GM12878 (cell line): ENCODE data around the gene OR56A1. TPM values are rescaled to one million over a fixed set of nuclear protein-coding genes. Genes with fewer than 3 reads are reported as not detected.

ENCODE experiments used
- ATAC-seq: fragments of 200-7000 bp; cut with Tn5 transposase; 3 replicates; pipeline ENCODE4 v1.9.1; 2020; ENCODE audit warnings: mild to moderate bottlenecking, moderate library complexity
- BruUV-seq: library from RNA; stranded (reverse); fragments of 400-500 nt; replicated peaks from 2 replicates; lab custom pipeline; 2021; lab: Mats Ljungman, UMichigan
- CTCF ChIA-PET: fragments of 300-600 bp; sonication (Branson Sonifier 250); formaldehyde crosslinking; extraction: SDS; loops from one replicate; lab custom pipeline; 2021; ENCODE audit warnings: inconsistent platforms; lab: Yijun Ruan, JAX
- POLR2A ChIA-PET: fragments of 350-600 bp; formaldehyde crosslinking; extraction: SDS; loops from one replicate; lab custom pipeline; 2021; ENCODE audit warnings: inconsistent platforms; lab: Charles Lee
- RAD21 ChIA-PET: fragments of 300-600 bp; sonication (Branson Sonifier 250); formaldehyde crosslinking; loops from one replicate; lab custom pipeline; 2023; ENCODE audit warnings: antibody characterized with exemption; ENCODE audit not compliant: unreplicated experiment; lab: Charles Lee
- SMC1A ChIA-PET: fragments of 300-600 bp; sonication (Branson Sonifier 250); formaldehyde crosslinking; loops from one replicate; lab custom pipeline; 2023; ENCODE audit not compliant: unreplicated experiment, uncharacterized antibody; lab: Charles Lee
- DNase-seq: peaks from one replicate; pipeline ENCODE4 v3.0.0-alpha.2; 2011; ENCODE audit warnings: low read depth, low spot score
- FAIRE-seq: peaks from 3 replicates; lab custom pipeline; 2011; peaks lifted over from hg19 to GRCh38; lab: Jason Lieb, UNC
- H2AFZ ChIP-seq: 2 replicates; pipeline ENCODE4 v1.6.0; 2011; ENCODE audit warnings: low read depth, low read length, control low read depth; ENCODE audit not compliant: control insufficient read depth
- H3K27ac ChIP-seq: 2 replicates; pipeline ENCODE4 v1.5.1; 2011; ENCODE audit warnings: control low read depth; ENCODE audit not compliant: control insufficient read depth, insufficient read depth
- H3K27me3 ChIP-seq, 2 experiments: replicated peaks in 1 of 2; 2 replicates each; pipeline versions ENCODE4 v1.6.0 to v1.6.1; 2011; ENCODE audit warnings: low read length in 1 of 2; ENCODE audit not compliant: control insufficient read depth in 2 of 2, insufficient read depth in 2 of 2
- H3K36me3 ChIP-seq, 2 experiments: 2 replicates each; pipeline ENCODE4 v1.5.1; 2011; ENCODE audit warnings: low read length in 1 of 2; ENCODE audit not compliant: control insufficient read depth in 2 of 2, insufficient read depth in 2 of 2
- H3K4me1 ChIP-seq: 2 replicates; pipeline ENCODE4 v1.6.1; 2011; ENCODE audit warnings: mild to moderate bottlenecking, low read length, moderate library complexity, mixed read lengths; ENCODE audit not compliant: control insufficient read depth, insufficient read depth
- H3K4me2 ChIP-seq: 2 replicates; pipeline ENCODE4 v1.6.0; 2011; ENCODE audit warnings: control low read depth; ENCODE audit not compliant: control insufficient read depth, insufficient read depth
- H3K4me3 ChIP-seq: fragments of 200-600 bp; sonication (generic); 2 replicates; pipeline ENCODE4 v1.5.1; 2016
- H3K79me2 ChIP-seq: 2 replicates; pipeline ENCODE4 v1.6.0; 2011; ENCODE audit warnings: low read length; ENCODE audit not compliant: control insufficient read depth, insufficient read depth
- H3K9ac ChIP-seq: 2 replicates; pipeline ENCODE4 v1.8.0; 2011; ENCODE audit warnings: low read length, control low read depth, mixed read lengths; ENCODE audit not compliant: control insufficient read depth, insufficient read depth
- H3K9me3 ChIP-seq: replicated peaks from 3 replicates; pipeline ENCODE4 v1.5.1; 2011; ENCODE audit warnings: mild to moderate bottlenecking, low read length; ENCODE audit not compliant: control insufficient read depth, insufficient read depth
- H4K20me1 ChIP-seq: 2 replicates; pipeline ENCODE4 v1.6.0; 2011; ENCODE audit not compliant: control insufficient read depth, insufficient read depth
- CHD4 ChIP-seq: fragments of 200-600 bp; sonication (generic); IDR thresholded peaks from 2 replicates; pipeline ENCODE4 v1.6.1; 2016; ENCODE audit warnings: mild to moderate bottlenecking
- JUND ChIP-seq: IDR thresholded peaks from 2 replicates; pipeline ENCODE4 v1.6.1; 2012; ENCODE audit warnings: low read depth, mild to moderate bottlenecking, low read length, improper control_type of control experiment, moderate library complexity
- KLF5 ChIP-seq: fragments of 450-650 bp; IDR thresholded peaks from 2 replicates; pipeline ENCODE4 v1.6.1; 2014; ENCODE audit warnings: mild to moderate bottlenecking; ENCODE audit not compliant: partially characterized antibody
- MYB ChIP-seq: fragments of 150-350 bp; IDR thresholded peaks from 2 replicates; pipeline ENCODE4 v1.6.1; 2014; ENCODE audit warnings: mild to moderate bottlenecking, low read depth, low read length, borderline replicate concordance
- NFYB ChIP-seq: IDR thresholded peaks from 2 replicates; pipeline ENCODE4 v1.6.1; 2011; ENCODE audit warnings: low read depth, mild to moderate bottlenecking, low read length, improper control_type of control experiment, moderate library complexity; ENCODE audit not compliant: insufficient read depth
- NR2C1 ChIP-seq: fragments of 450-650 bp; IDR thresholded peaks from 2 replicates; pipeline ENCODE4 v1.6.1; 2017; ENCODE audit warnings: antibody characterized with exemption, mild to moderate bottlenecking, moderate library complexity
- PML ChIP-seq: IDR thresholded peaks from 2 replicates; pipeline ENCODE4 v1.6.1; 2012; ENCODE audit warnings: low read length, inconsistent platforms
- RAD51 ChIP-seq: fragments of 450-650 bp; IDR thresholded peaks from 2 replicates; pipeline ENCODE4 v1.6.1; 2016; ENCODE audit warnings: moderate library complexity, mild to moderate bottlenecking, inconsistent platforms
- RELA ChIP-seq: fragments of 450-650 bp; IDR thresholded peaks from 2 replicates; pipeline ENCODE4 v1.8.0; 2014; ENCODE audit warnings: borderline replicate concordance; ENCODE audit not compliant: partially characterized antibody
- WGBS: methylation state at CpG from one replicate; pipeline ENCODE4 v1.1.6; 2016; ENCODE audit warnings: low lambda C conversion rate; ENCODE audit not compliant: insufficient replicate concordance, insufficient coverage; ENCODE audit errors: missing lambda C conversion rate; 5-methylcytosine and 5-hydroxymethylcytosine counted together
- in situ Hi-C: fragments of 300-500 bp; cut with MboI; formaldehyde crosslinking; loops from 9 replicates; pipeline ENCODE4 v1.14.3; 2018; ENCODE audit warnings: mixed read lengths
- intact Hi-C: fragments of 100-400 bp; cut with micrococcal nuclease; formaldehyde crosslinking; loops from one replicate; pipeline ENCODE4 v1.14.2; 2022; ENCODE audit not compliant: unreplicated experiment
- polyA plus RNA-seq, 11 experiments: library from polyadenylated mRNA; depleted of rRNA in 4 of 11; unstranded in 6 of 11; stranded (reverse) in 5 of 11; fragments of >200 nt; fragmentation: Nextera tagmentation in 4 of 11; fragmentation: Illumina TruSeq in 1 of 11; extraction: Ambion mirVana in 4 of 11; extraction: Trizol in 1 of 11; gene quantifications; 1 replicate in 1 of 11; 2 replicates in 10 of 11; pipeline versions ENCODE4 v1.2.1 to v1.2.3, GENCODE V29; 2011 to 2016; ENCODE audit warnings: inconsistent platforms in 2 of 11, missing spikeins in 2 of 11, low read depth in 1 of 11
- total RNA-seq, 4 experiments: library from RNA; depleted of rRNA in 3 of 4; stranded (reverse); fragments of >200 nt in 3 of 4; fragmentation: Illumina TruSeq in 1 of 4; extraction: Trizol in 1 of 4; gene quantifications; 2 replicates each; pipeline versions ENCODE4 v1.2.1 to v1.2.3, GENCODE V29; 2013 to 2021
- TF ChIP-seq, protein P1 (sequence below): fragments of 450-650 bp; IDR thresholded peaks from 2 replicates; pipeline ENCODE4 v1.6.1; 2018; ENCODE audit warnings: borderline replicate concordance, mild to moderate bottlenecking; ENCODE audit not compliant: partially characterized antibody

OR56A1 gene
- total and polyA plus RNA-seq, 10 of the 15 experiments (the other 5 are each of a cell fraction or from before 2014, with no cell fraction given): not detected

DNA sequence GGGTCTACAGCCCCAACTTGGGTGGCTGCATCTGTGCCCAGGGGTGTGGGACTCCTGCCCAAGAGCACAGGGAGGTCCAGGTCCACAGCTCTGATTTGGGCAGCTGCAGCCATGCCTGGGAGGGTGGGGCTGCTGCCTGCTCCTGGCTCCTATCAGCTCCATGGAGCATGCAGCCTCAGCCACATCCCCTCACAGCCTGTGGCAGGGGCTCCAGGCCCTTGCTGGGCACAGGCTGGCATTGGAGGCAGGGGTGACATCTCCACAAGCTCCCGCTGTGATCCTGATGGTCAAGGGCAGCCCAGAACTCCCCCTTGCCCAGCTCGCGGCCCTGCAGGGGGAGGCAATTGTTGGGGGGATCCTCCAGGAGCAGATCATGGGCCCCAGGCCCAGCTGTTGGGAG, 17.5 kb downstream of the OR56A1 start:
- no peak overlapping the region for H3K9ac ChIP-seq
- WGBS: 28% methylated on average over 3 of the region's 3 CpGs
- intact Hi-C loops: no loop called here
- no peaks in the 10 kb centered on the region for H3K9me3 ChIP-seq
- ChIA-PET POLR2A (no interaction called here), SMC1A (no interaction called here), CTCF (no interaction called here), RAD21 (no interaction called here)
- FAIRE-seq: no peak
- H3K79me2 ChIP-seq: no peaks in the 10 kb centered on the region
- H3K4me2 ChIP-seq: no peak overlapping the region
- H3K4me1 ChIP-seq: no peaks in the 10 kb centered on the region
- no TSS peak for BruUV-seq
- H3K27me3 ChIP-seq: no peaks in the 10 kb centered on the region
- H3K27ac ChIP-seq: no peak overlapping the region
- no peaks in the 10 kb centered on the region for H4K20me1 ChIP-seq
- H2AFZ ChIP-seq: no peak overlapping the region
- no peak for TF ChIP-seq KLF5
- TF ChIP-seq, protein P1, sequence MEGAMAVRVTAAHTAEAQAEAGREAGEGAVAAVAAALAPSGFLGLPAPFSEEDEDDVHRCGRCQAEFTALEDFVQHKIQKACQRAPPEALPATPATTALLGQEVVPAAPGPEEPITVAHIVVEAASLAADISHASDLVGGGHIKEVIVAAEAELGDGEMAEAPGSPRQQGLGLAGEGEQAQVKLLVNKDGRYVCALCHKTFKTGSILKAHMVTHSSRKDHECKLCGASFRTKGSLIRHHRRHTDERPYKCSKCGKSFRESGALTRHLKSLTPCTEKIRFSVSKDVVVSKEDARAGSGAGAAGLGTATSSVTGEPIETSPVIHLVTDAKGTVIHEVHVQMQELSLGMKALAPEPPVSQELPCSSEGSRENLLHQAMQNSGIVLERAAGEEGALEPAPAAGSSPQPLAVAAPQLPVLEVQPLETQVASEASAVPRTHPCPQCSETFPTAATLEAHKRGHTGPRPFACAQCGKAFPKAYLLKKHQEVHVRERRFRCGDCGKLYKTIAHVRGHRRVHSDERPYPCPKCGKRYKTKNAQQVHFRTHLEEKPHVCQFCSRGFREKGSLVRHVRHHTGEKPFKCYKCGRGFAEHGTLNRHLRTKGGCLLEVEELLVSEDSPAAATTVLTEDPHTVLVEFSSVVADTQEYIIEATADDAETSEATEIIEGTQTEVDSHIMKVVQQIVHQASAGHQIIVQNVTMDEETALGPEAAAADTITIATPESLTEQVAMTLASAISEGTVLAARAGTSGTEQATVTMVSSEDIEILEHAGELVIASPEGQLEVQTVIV: no peak
- no peak for TF ChIP-seq CHD4
- no peak for TF ChIP-seq NR2C1
- no peak for TF ChIP-seq PML
- TF ChIP-seq NFYB: no peak
- TF ChIP-seq RAD51: no peak
- TF ChIP-seq MYB: no peak
- no peak for TF ChIP-seq RELA
- TF ChIP-seq JUND: no peak
- H3K4me3 ChIP-seq: no peak overlapping the region
- no peak for DNase-seq
- in situ Hi-C loops: no loop called here
- ATAC-seq: no peak
- no peaks in the 10 kb centered on the region for H3K36me3 ChIP-seq
